ENCODE measurements around the gene ABTB2.

The ABTB2 gene

DNA sequence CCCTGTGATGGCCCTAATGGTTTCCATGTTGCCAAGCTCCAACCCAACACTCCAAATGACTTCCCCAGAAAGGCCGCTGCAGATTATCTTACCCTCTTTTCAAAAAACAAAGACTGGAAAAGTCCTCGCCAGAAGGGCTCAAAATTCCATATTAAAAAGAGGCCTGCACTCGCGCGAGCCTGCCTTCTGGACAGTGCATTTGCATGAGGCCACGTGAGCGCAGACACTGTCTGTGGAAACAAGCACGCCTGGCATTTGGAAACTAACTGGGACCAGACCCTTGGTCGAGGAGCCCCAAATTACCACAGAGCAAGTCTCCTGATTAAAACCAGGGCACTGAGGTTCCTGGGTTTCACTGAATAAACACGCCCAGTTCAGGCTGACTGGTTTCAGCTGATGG is 42.9 kb downstream of the ABTB2 start:
- no peak for DNase-seq (ENCODE audit: low spot score)

DNA sequence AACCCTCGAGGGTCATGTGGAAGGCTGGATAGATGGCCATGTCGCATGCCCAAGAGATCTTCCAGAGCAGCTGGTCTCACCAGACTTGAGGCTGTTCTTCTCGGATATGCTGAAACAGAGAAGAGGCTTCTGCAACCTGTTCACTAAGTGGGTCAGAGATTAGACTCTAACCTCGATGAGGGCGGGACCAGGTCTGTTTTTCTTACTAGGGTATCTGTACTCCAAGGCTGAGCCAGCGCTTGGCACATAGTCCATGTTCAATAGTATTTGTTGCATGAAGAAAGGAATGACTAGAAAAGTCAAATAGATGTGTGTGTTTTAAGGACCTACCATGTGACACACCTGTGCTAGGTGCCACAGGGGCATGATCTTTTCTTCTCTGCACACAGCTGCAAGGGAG is 43.6 kb downstream of the ABTB2 start:
- no peak for DNase-seq (ENCODE audit: low spot score)

- DNase-seq (ENCODE audit: low spot score), result no peak
Measured at GRCh38 chr11:34313099-34313517, 44.7 kb downstream of the ABTB2 start.

GRCh38 chr11:34311126-34311525 is 46.7 kb downstream of the ABTB2 start:
- no peak for DNase-seq (ENCODE audit: low spot score)

- no peak for DNase-seq (ENCODE audit: low spot score)
Measured at GRCh38 chr11:34309965-34310364, 47.8 kb downstream of the ABTB2 start.

DNA sequence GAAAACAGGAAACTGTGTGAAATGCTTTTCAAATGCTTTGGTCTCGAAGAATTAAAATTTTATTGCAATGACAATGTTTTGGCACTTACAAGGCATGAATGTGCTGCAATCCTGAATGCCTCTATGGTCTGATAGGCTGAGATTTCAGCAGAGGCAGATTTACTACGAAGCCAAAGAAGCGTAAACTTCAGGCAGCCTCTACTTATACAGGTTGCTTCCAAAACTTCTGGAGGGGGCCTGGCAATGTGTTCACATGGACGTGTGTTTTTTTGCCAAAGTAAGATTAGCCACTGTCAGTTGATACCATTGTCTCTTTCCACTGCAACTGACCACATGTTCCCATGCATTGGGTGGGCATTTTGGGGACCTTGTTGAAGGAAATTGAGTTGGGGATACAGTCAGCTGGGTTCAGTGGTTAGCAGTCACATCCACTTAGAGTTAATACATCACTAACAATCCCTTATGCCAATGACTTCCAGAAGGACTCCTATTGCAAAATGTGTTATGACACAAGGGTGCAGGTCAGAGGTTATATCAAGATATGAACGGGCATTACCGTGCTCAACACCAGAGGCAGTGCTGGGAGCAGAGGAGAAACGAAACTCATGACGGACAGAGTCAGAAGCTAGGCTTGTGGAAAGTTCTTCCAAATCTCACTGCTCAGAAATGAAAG is 48.8 kb downstream of the ABTB2 start:
- no peak for DNase-seq (ENCODE audit: low spot score)

- no peak for DNase-seq (ENCODE audit: low spot score)
Measured at GRCh38 chr11:34308049-34308912, 49.5 kb downstream of the ABTB2 start.

DNA sequence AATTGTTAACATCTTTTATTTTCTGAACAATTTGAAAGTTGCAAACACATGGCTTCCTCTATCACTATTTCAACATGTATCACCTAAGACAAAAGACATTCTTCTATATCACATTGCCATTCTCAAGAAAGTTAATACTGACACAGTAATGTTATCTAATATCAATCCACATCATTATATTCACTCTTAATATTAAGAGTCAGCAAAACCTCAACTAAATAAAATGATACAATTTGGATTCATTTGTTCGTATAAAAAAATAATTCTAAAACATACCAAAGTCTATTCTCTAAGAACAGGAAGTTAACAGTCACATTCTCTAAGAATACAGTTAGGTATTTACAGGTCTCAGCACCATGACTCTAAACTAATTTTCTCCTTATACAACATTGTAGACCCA is 52.0 kb downstream of the ABTB2 start:
- DNase-seq (ENCODE audit: low spot score), result no peak

- DNase-seq (ENCODE audit: low spot score), result no peak
Measured at GRCh38 chr11:34305193-34305592, 52.6 kb downstream of the ABTB2 start.

DNA sequence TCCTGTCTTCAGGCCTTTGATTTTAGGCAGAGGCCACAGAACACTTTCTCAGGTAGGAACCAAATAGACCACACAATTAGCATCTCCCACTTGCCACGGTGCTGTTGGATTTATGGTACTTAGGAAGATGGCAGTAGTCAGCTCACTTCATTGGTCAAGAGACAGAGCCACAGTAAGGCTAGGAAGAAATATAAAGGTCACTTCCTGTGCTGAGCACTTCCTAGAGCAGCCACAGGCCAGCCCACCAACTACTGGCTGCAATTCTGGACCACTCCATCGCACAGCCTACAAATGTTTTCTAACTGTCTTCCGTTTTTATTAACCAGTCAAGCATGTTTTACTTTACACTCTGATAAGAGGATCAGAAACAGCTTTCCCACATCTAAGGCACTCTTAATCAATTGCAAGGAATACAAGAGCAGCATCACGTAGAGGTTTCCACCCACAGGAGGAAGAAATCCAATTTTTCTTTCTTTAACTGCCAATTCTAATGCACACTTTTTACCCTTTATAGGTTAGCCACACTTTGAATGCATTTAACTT is 54.7 kb downstream of the ABTB2 start:
- DNase-seq (ENCODE audit: low spot score), result no peak

DNA sequence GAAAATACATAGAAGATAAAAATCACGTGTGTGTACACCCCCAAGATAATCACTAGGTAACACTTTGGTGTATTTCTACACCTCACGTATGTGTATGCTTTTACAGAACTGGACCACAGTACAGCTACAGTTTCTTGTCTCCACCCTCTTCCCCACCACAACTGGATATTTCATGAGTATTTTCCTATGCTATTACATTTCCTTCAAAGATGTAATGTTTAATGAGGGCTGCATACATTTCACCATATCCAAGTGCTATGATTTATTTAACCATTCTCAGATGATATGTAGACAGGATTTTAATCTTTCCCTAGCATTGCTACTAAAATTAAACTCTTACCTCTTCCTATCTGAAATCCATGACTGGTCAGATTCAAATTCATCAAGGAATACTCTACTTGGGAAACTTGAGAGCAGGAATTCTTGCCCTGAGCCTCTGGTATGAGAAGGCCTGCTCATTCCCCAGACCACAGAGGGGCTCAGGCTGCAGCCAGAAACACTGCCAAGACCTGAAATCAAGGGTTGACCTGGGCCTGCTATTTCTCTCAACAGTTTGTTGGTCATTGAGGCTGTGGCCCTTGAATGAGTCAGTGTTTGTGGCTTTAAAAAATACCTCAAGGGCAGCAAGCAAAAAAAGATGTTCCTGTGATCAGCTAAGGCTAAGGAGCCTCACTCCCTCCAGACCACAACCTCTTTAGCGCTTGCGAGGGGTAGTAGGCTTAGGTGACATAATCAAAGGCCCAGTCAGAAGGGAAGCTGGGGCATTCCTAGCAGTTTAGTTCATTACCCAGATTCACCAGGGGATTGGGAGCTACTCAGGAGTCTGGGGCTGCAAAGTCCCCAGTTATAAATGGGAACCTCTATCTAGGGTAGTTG is 55.5 kb downstream of the ABTB2 start:
- peak; percentile 87 for DNase-seq (ENCODE audit: low spot score)

- no peak for DNase-seq (ENCODE audit: low spot score)
Measured at GRCh38 chr11:34300926-34301295, 56.9 kb downstream of the ABTB2 start.

DNA sequence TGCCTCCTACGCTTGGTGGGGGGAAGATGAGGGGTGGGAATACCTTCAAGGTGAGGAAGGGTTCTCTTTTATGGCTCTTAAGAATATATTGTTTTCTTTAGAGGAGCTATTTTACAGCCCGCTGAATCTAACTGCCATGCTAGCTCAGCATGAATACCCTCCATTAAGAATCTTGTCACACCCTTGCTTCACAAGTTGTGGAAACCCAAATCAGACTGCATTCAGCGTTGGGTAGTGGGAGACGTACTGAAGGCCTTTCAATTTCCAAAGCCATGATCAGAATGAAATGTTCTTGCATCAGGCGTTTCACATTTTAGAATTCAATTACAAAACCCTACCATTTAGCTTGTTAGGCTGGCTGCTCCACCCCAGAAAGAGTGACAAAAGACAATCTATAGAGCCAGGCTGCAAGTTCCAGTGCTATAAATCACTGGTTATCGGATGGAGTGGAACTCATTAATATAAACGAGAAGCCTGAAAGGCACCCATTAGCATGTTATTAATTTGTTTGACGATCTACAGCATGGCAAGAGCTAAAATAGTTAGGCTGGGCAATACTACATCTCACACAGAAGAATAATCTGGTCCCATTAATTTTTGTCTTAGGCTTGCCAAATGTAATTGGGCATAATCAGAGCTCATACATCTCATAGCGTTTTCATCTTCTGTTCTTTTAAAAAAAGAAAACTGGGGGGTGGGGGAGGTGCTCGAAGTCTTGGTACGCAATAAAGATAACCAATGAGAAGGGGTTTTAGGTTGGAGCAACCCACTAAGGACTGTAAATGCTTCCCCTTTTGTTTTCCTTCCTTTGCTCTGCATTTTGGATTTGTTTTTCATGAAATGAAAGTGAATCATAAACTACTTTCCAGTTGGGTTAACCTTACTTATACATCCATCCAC is 57.5 kb downstream of the ABTB2 start:
- DNase-seq (ENCODE audit: low spot score), result no peak

GRCh38 chr11:34299284-34299972 is 58.4 kb downstream of the ABTB2 start:
- no peak for DNase-seq (ENCODE audit: low spot score)

GRCh38 chr11:34298871-34299270 is 58.9 kb downstream of the ABTB2 start:
- no peak for DNase-seq (ENCODE audit: low spot score)

DNA sequence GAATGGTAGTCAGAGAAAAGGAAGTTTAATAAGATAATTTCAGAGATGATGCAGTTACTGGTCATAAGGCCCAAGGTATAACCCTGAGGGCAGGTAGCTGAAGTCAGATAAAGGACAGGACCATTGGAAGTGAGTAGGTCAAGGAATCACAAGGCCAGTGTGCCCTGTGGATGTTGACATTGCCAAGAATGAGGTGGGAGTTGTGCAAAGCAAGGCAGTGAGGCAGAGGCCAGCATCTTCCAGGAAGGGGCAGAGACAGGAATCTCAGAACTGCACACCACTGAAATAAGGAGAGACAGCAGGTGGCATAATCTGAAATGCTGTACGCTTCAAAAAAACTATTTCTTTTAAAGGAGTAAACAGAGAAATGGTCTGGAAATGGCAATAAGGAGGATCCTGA is 61.4 kb downstream of the ABTB2 start:
- no peak for DNase-seq (ENCODE audit: low spot score)

DNA sequence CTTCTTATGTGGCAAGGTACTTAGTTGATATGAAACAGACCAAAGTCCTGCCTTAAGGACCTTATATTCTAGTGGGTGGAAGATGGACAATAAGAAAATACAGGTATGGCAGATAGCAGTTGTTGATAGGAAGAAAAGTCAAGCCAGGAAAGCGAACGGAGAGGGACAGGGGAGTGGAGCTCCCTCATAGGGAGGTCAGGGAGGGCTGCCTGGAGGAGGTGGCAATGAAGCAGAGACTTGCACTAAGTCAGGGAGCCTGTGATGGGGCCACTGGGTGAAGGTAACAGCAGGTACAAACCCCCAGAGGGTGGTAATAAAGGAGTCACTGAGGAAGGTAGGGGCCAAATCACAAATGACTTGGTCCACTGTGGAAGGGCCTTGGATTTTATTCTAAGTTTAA is 65.3 kb downstream of the ABTB2 start:
- no peak for DNase-seq (ENCODE audit: low spot score)

DNA sequence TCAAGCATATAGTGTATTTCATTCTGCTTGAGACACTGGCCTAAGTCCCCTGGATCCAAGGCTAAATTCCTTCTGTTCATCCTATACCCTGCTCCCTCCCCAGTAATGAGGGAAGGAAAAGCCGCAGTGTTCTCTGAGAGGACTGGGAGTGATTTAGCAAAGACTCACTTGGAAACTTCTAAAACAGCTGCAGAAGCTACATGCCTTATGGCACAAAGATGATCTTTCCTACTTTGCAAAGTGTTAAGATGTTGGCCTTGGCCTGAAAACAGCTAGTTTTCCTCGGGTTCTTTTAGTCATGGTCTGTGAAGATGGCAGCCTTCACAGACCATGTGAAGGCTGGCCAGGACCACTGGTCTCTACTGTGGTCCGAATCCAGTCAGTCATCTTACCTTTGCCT is 65.7 kb downstream of the ABTB2 start:
- DNase-seq (ENCODE audit: low spot score), result no peak

- DNase-seq (ENCODE audit: low spot score), result no peak
Measured at GRCh38 chr11:34290926-34291325, 66.9 kb downstream of the ABTB2 start.

- DNase-seq (ENCODE audit: low spot score), result no peak
Measured at GRCh38 chr11:34288492-34288891, 69.3 kb downstream of the ABTB2 start.

Measured in SW480 (cell line).